Cerebellar cortex (tissue), 1 donor: ENCODE data around the gene DUSP18.
"Not testable (repeated sequence)": the region's sequence is repeated elsewhere in the genome, so short reads cannot be mapped to it uniquely, and the experiment has no call there.

Experiments
- DNase-seq: peaks from one replicate; pipeline ENCODE4 v3.0.0-alpha.2; 2015; ENCODE audit warnings: low spot score

DUSP18 gene

GRCh38 chr22:30679895-30680690 lies 12.4 kb upstream of the DUSP18 start:
- not testable (repeated sequence) for DNase-seq

DNA sequence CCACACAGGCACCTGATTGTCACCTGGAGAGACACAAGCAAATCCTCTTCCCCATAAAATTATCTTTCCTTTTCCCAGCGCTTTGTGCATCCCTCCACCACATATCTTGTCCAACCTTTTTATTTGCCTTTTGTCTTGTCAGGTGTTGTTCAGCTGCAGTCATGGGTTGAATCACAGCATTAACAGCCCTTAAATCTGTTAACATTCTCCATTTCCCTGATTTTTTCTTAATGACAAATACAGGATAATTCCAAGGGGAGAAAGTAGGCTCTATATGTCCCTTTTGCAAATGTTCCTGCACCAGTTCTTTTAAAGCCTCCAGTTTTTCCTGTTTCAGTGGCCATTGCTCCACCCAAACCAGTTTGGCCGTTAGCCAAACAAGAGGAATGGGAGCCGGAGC lies 8.9 kb upstream of the DUSP18 start:
- DNase-seq: not testable (repeated sequence)

- DNase-seq: peak; percentile 59
Measured at GRCh38 chr22:30675436-30675835, 7.8 kb upstream of the DUSP18 start.

DNA sequence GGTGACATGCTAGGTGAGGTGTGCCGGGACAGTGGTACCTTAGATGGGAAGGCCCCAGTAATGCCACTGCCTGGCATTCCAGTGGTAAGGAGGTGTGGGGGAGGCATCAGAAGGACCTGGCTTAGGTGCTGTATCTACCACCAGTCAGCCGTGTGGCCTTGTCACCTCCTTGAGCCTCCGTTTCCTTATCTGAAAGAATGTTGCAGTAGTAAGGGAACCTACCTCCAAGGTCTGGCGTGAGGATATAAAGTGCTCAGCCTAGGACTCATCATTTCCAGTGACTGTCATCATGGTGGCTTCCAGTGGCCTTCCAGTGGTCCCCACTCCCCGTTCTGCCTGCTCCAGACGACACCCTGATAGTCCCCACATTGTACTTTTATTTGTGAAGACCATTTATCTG lies 6.8 kb upstream of the DUSP18 start:
- no peak for DNase-seq

DNA sequence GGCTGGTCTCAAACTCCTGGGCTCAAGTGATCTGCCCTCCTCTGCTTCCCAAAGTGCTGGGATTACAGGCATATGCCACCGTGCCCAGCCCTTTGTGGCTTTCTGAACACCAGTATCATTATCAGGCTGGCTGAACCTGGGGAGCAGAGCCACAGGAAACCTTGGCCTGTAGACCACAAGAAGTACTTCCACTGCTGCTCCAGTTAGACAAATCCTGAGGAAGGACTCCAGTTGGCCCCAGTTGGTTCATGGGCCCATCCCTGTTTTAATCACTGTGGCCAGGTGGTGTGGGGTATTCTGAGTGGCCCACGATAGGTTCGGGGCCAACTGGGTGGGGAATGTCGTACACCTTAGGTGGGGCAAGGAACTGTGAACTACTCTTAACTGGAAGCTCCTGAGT lies 5.5 kb upstream of the DUSP18 start:
- no peak for DNase-seq

GRCh38 chr22:30671071-30671470 lies 3.4 kb upstream of the DUSP18 start:
- DNase-seq: no peak

DNA sequence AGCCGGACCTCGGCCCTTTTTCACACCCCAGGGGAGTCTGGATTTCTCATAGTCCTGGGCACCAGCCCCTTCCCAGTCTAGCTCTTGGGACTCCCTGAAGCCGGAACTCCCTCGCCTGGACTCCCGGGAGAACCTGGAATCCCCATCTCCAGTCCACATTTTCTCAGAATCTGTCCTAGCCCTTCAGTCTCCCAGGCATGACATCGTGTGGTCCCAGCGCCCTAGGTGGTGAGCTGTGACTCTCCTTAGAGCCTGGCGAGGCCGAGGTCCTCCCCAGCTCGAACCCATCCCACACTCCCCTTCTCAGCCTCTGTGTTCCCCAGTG lies 673 bp upstream of the DUSP18 start:
- no peak for DNase-seq

- DNase-seq: peak; percentile 8
Measured at GRCh38 chr22:30667107-30667493, 575 bp downstream of the DUSP18 start.

DNA sequence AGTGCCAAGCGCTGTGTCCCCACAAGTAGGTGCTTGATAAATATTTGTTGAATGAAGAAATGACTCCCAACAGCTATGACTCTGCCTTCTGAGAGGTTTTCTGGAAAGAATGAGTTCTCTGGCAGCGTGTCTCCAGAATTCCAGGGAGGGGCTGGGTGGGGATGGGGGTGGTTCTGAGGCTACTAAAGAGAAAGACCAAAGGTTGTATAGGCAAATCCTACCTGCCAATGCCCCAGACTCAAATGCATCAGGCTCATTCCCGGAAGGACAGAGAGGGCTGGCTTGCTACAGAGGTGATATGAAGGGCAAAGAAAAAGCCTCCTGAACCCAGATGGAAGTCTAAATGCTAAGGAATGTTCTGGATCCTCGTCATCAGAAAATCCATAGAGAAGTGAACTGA lies 1.9 kb downstream of the DUSP18 start:
- DNase-seq: no peak

GRCh38 chr22:30665266-30665665 lies 2.4 kb downstream of the DUSP18 start:
- no peak for DNase-seq

- DNase-seq: no peak
Measured at GRCh38 chr22:30664798-30665197, 2.9 kb downstream of the DUSP18 start.

DNA sequence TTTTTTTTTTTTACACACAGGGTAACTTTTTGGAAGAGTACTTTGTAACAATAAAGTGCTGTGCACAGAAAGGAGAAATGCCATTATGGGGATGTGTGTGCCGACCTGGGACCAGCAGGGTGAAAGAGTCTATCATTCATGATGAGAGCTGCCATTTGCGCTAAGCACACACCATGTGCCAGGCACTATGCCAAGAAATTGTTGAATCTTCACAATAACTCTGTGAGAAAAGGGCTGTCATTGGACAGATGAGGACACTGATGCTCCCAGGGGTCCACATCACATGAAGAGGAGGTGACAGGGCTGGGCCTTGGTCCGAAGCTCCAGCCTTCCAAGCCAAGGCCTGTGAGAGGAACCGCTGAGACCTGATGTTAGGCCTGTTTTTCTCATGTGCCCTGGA lies 5.6 kb downstream of the DUSP18 start:
- DNase-seq: no peak

DNA sequence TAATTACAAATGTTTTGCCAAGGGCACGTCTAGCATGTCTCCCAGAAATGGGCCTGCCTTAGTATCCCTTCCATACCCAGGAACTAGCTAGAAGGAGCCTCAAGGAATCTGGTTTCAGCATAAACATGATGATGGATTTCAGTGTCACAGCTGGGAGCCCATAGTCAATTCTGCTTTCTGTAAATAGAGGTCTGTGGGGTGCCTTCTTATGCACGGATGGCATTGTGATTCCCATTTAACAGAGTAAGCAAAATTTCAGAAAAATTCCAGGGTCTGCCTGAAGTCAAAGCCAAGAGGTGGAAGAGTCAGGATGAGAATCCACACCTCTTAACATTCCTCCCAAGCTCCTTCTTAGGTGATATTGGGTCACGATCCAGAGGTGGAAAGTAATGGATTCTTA lies 12.1 kb downstream of the DUSP18 start:
- no peak for DNase-seq

DNA sequence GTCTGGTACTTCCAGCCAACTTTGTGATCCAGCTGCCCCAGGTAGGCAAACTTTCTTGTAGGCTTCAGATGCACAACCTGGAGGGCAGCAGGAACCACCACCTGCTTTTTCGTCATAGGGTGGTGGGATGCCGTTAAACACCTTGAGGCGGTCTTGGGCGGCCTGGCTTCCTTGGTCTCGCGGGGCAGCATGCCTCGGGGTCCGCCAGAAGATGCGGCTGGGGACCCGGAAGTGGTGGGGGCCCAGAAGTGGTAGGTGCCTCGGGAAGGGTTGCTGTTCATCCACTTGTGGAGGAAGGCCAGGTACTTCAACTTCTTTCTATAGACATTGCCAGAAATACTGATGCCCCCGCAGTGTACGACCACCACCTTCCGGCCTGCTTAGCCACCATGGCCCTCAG lies 13.3 kb downstream of the DUSP18 start:
- no peak for DNase-seq

DNA sequence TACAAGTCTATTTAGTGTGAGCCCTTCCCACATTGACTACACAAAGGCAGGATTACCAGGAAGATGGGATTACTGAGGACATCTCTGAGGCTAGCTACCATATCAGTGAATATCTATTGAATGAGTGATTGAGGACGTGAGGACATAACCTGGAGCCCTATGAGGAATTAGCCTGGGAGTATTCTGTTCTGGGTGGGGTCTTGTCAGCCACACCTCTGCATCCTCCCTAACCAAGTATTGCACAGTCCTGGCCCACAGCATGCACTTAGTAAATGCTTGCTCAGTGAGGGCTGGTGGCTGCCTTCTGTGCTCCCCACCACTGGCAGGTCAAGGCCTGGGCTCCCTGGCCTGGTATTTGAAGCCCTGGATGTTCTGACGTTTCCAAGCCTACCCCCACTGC lies 14.8 kb downstream of the DUSP18 start:
- DNase-seq: no peak

- DNase-seq: no peak
Measured at GRCh38 chr22:30650508-30651116, 17.1 kb downstream of the DUSP18 start.

DNA sequence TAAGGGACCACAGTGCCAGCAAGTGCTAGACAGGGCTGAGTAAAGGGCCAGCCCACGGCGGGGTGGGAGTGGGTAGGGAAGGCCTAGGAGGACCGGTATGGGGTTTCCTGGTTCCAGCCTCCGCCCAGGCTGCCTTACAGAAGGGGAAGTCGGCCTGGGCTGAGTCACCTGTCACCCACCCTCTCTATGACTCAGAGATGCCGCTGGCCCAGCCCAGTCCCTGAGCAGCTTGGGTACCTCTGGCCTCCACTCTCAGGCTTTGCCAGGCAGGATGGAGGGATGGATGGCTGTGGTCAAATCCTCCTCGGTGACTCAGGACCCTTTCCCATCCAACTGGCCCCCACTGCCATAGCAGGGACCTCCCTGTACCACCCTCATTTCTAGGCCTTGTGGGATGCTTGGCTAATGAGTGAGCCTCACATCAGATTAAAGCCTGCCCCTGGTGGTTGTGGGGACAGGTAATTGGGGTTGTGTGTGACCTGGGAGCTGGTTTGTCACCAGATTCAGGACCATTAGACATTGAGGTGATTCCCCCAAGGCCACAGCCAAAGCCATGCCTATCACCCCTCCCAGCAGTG lies 18.2 kb downstream of the DUSP18 start:
- no peak for DNase-seq

GRCh38 chr22:30648825-30649224 lies 18.9 kb downstream of the DUSP18 start:
- DNase-seq: no peak

DNA sequence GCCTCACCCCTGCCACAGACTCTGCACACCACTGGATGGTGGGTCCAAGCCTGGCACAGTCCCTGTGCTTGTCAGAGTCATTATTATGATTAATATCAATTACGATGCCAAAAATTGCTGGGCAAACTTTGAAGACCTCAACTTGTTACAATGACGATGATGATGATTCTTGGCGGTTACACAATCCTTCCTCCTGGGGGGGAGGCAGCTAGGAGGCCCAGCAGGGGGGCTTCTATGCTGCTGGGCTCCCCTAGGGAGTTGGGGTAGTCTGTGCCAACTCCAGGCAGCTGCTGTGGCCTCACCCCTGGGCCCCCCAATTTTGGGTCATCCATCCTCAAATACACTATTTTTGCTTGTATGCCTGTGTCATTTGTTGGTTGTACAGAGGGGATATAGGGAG lies 20.1 kb downstream of the DUSP18 start:
- DNase-seq: no peak

DNA sequence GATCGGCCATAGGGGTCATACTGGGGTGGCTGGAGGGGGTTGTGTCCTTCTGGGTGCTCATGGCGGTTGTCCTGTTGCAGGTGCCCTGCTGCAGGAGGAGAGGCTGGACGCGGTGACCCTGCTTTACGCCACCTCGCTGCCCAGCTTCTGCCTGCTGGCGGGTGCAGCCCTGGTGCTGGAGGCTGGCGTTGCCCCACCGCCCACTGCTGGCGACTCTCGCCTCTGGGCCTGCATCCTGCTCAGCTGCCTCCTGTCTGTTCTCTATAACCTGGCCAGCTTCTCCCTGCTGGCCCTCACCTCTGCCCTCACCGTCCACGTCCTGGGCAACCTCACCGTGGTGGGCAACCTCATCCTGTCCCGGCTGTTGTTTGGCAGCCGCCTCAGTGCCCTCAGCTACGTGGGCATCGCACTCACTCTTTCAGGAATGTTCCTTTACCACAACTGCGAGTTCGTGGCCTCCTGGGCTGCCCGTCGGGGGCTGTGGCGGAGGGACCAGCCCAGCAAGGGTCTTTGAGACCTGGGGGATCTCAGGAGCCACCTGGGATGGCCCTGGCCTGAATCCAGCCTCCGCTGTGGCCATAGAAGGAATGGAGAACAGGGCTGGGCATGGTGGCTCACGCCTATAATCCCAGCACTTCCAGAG lies 21.0 kb downstream of the DUSP18 start:
- no peak for DNase-seq

DNA sequence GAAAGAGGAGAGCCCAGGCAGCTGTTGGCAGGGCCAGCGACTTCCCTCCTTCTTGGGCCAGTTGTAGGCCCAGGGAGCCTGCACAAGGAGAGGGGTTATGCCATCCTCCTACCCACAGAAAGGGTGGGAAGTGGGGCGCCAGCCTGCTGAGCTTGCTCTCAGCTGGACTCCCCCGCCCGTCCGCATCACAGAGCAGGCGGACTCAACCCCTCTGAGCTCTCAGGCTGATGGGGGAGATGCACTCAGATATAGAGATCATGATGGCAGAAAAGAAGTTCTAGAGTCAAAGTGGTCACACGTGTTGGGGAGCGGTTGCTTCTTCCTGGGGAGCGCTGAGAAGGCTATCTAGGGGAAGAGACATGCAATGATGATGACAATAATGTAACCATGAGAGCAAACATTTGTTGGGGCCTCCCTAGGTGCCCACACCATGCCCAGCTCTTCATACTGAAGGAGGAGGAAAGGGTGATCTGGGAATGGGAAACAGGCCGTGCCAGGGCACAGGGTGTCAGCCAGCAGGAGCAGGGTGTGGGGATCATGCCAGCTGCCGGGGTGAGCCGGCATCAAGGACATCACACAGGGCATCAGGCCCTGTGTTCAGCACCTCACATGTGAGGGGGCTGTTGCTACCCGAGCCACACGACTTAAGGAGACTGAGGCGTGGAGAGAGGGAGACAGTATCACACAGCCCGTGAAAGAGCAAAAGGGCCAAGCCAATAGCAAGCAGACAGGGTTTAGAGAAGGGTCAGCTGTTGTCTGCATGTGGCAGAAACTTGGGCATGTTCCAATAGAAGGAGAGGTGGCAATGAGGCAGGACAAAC lies 24.4 kb downstream of the DUSP18 start:
- DNase-seq: no peak

DNA sequence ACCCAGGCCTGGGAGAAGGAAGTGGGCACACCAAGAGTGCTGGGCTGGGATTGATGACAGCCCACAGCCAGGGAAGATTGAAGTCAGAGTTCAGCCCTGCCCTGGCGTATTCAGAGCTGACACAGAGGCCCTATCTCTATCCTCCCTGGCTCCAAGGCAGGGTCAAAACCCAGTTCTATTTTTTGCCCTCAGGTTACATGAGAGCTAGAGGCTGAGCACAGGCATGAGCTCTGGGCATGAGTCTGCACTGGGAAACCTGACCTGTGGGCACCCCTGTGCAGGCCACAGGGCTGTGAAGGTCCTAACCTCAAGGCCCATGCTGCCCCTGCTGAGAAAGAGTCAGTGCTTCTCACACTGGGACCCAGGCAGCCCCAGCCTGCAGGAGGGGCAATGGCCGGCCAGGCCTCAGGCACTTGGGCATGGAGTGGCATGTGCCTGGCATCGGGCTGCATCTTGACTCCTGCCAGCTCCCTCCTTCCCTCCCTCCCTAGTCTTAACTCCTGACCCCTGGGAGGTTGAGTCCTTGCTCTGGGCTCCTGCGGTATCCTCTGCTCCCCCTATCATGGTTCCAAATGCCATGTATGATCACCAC lies 26.7 kb downstream of the DUSP18 start:
- no peak for DNase-seq
